SK-N-SH treated with all-trans-retinoic acid at 6 μM for 48 hours (cell line): ENCODE data around the gene SH3BP4.

Experiments used
- ARNTL ChIP-seq: fragments of 450-650 bp; formaldehyde crosslinking; IDR thresholded peaks from 2 replicates; pipeline ENCODE4 v1.5.0; 2020; ENCODE audit warnings: low read depth, mild to moderate bottlenecking, moderate library complexity, borderline replicate concordance
- BACH2 ChIP-seq: fragments of 250-450 bp; sonication (Bioruptor Pico); IDR thresholded peaks from 2 replicates; pipeline ENCODE4 v1.9.0; 2021; ENCODE audit warnings: mild to moderate bottlenecking, borderline replicate concordance
- ESRRG ChIP-seq: fragments of 250-450 bp; sonication (Bioruptor Pico); IDR thresholded peaks from 2 replicates; pipeline ENCODE4 v1.6.1; 2021; ENCODE audit warnings: mild to moderate bottlenecking
- OSR1 ChIP-seq: fragments of 250-450 bp; sonication (Bioruptor Pico); IDR thresholded peaks from 2 replicates; pipeline ENCODE4 v1.8.0; 2022; ENCODE audit warnings: moderate library complexity, mild to moderate bottlenecking, inconsistent platforms
- POU6F1 ChIP-seq: fragments of 250-450 bp; sonication (Bioruptor Pico); IDR thresholded peaks from 2 replicates; pipeline ENCODE4 v1.8.0; 2021; ENCODE audit warnings: low read depth, mild to moderate bottlenecking, moderate library complexity, borderline replicate concordance
- RARB ChIP-seq: fragments of 250-450 bp; sonication (Bioruptor Pico); IDR thresholded peaks from 2 replicates; pipeline ENCODE4 v1.8.0; 2021; ENCODE audit warnings: mild to moderate bottlenecking, moderate library complexity
- SNAI2 ChIP-seq: fragments of 250-450 bp; sonication (Bioruptor Pico); IDR thresholded peaks from 2 replicates; pipeline ENCODE4 v1.5.0; 2020; ENCODE audit warnings: mild to moderate bottlenecking, moderate library complexity
- TOX ChIP-seq: fragments of 250-450 bp; sonication (Bioruptor Pico); IDR thresholded peaks from 2 replicates; pipeline ENCODE4 v1.8.0; 2021; ENCODE audit warnings: mild to moderate bottlenecking, moderate library complexity, borderline replicate concordance
- ZFP3 ChIP-seq: fragments of 250-450 bp; sonication (Bioruptor Pico); IDR thresholded peaks from 2 replicates; pipeline ENCODE4 v1.5.0; 2020; ENCODE audit warnings: mild to moderate bottlenecking, moderate library complexity
- ZFP30 ChIP-seq: fragments of 450-650 bp; formaldehyde crosslinking; IDR thresholded peaks from 2 replicates; pipeline ENCODE4 v1.5.0; 2022; ENCODE audit warnings: mild to moderate bottlenecking, moderate library complexity
- ZNF565 ChIP-seq: fragments of 450-650 bp; formaldehyde crosslinking; conservative IDR thresholded peaks from 2 replicates; pipeline ENCODE4 v1.5.0; 2020; ENCODE audit warnings: low read depth, mild to moderate bottlenecking, moderate library complexity
- ZNF70 ChIP-seq: fragments of 450-650 bp; formaldehyde crosslinking; IDR thresholded peaks from 2 replicates; pipeline ENCODE4 v1.5.0; 2020; ENCODE audit warnings: mild to moderate bottlenecking, moderate library complexity
- TF ChIP-seq, protein P1 (sequence below): fragments of 250-450 bp; sonication (Bioruptor Pico); IDR thresholded peaks from 2 replicates; pipeline ENCODE4 v1.8.0; 2020; ENCODE audit warnings: mild to moderate bottlenecking, moderate library complexity, borderline replicate concordance
- TF ChIP-seq, protein P2 (sequence below): fragments of 250-450 bp; sonication (Bioruptor Pico); IDR thresholded peaks from 2 replicates; pipeline ENCODE4 v1.5.1; 2020; ENCODE audit warnings: low read depth, mild to moderate bottlenecking, moderate library complexity

- TF ChIP-seq, protein P1, sequence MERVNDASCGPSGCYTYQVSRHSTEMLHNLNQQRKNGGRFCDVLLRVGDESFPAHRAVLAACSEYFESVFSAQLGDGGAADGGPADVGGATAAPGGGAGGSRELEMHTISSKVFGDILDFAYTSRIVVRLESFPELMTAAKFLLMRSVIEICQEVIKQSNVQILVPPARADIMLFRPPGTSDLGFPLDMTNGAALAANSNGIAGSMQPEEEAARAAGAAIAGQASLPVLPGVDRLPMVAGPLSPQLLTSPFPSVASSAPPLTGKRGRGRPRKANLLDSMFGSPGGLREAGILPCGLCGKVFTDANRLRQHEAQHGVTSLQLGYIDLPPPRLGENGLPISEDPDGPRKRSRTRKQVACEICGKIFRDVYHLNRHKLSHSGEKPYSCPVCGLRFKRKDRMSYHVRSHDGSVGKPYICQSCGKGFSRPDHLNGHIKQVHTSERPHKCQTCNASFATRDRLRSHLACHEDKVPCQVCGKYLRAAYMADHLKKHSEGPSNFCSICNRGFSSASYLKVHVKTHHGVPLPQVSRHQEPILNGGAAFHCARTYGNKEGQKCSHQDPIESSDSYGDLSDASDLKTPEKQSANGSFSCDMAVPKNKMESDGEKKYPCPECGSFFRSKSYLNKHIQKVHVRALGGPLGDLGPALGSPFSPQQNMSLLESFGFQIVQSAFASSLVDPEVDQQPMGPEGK (CRISPR knock-in tag): peak; percentile 60; the same call in 1 of the 2 replicates
- TF ChIP-seq OSR1 (CRISPR knock-in tag) (no peak), SNAI2 (CRISPR knock-in tag) (no peak), ZFP3 (CRISPR knock-in tag) (0 out of 2 replicates have a peak, but pooled peaks have one; percentile 13), ZNF565 (CRISPR knock-in tag) (0 out of 2 replicates have a peak, but pooled peaks have one; percentile 30), TOX (CRISPR knock-in tag) (no peak), ZNF70 (CRISPR knock-in tag) (no peak), ESRRG (CRISPR knock-in tag) (no peak), RARB (CRISPR knock-in tag) (no peak), ZFP30 (CRISPR knock-in tag) (no peak), BACH2 (CRISPR knock-in tag) (no peak), ARNTL (CRISPR knock-in tag) (no peak), POU6F1 (CRISPR knock-in tag) (no peak)
- TF ChIP-seq, protein P2, sequence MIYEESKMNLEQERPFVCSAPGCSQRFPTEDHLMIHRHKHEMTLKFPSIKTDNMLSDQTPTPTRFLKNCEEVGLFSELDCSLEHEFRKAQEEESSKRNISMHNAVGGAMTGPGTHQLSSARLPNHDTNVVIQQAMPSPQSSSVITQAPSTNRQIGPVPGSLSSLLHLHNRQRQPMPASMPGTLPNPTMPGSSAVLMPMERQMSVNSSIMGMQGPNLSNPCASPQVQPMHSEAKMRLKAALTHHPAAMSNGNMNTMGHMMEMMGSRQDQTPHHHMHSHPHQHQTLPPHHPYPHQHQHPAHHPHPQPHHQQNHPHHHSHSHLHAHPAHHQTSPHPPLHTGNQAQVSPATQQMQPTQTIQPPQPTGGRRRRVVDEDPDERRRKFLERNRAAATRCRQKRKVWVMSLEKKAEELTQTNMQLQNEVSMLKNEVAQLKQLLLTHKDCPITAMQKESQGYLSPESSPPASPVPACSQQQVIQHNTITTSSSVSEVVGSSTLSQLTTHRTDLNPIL: no peak
These were observed 44.5 kb downstream of the SH3BP4 start for GRCh38 chr2:234996069-234996940.
